Right cardiac atrium (tissue), 5 donors: ENCODE measurements around the gene RAET1G. TPM values are rescaled to one million over a fixed set of nuclear protein-coding genes. Genes with fewer than 3 reads are reported as not detected.
"Not testable (repeated sequence)": the region's sequence is repeated elsewhere in the genome, so short reads cannot be mapped to it uniquely, and the experiment has no call there.

Experiments used
- ATAC-seq, 2 donors: fragments of 200-7000 bp; cut with Tn5 transposase; one replicate each; pipeline versions ENCODE4 v1.8.0 to v1.9.1; 2020; ENCODE audit warnings: moderate library complexity in 2 of 2, mild to moderate bottlenecking in 1 of 2
- DNase-seq, 3 donors: peaks; one replicate each; pipeline ENCODE4 v3.0.0-alpha.2; 2020
- H3K27ac ChIP-seq: one replicate; pipeline ENCODE4 v1.5.1; 2013; ENCODE audit warnings: mild to moderate bottlenecking, low read length, control low read depth, moderate library complexity
- H3K27me3 ChIP-seq: one replicate; pipeline ENCODE4 v1.6.1; 2013; ENCODE audit not compliant: control insufficient read depth, insufficient read depth
- H3K4me1 ChIP-seq: one replicate; pipeline ENCODE4 v1.6.1; 2013; ENCODE audit warnings: low read length; ENCODE audit not compliant: control insufficient read depth, insufficient read depth
- H3K4me3 ChIP-seq: one replicate; pipeline ENCODE4 v1.5.1; 2013; ENCODE audit warnings: low read length, control low read depth
- H3K9me3 ChIP-seq: one replicate; pipeline ENCODE4 v1.6.1; 2013; ENCODE audit warnings: low read length; ENCODE audit not compliant: control insufficient read depth
- WGBS: extraction: QIAGEN DNeasy Blood & Tissue Kit; methylation state at CpG from one replicate; pipeline ENCODE4 v1.1.7; 2013; 5-methylcytosine and 5-hydroxymethylcytosine counted together
- intact Hi-C, 4 donors: fragments of 100-400 bp; cut with DNase I; formaldehyde crosslinking; loops; one replicate each; pipeline versions ENCODE4 v1.11.0 to v1.14.0; 2022 to 2023
- polyA plus RNA-seq: library from polyadenylated mRNA; stranded (reverse); fragments of 200-250 nt; gene quantifications from one replicate; pipeline ENCODE4 v1.2.3, GENCODE V29; 2013
- total RNA-seq, 4 donors: library from RNA; stranded (reverse); fragmentation: NEBNext Ultra II Directional; extraction: Animal tissue kit (Norgen Biotek cat#: 25700); gene quantifications; one replicate each; pipeline ENCODE4 v1.2.1, GENCODE V29; 2021
- donor health status: healthy with polysubstance abuse.
- donor health status: DM: no; HTN: yes; CAD: no.
- donor health status: DM: no; HTN: no; CAD: no.
- donor health status: DM: no; HTN: yes; CAD: no; lungs with severe emphysema.
- donor health status: DM: yes; HTN: yes; CAD: no.

RAET1G gene
- total and polyA plus RNA-seq, 5 donors, result 0.20 to 0.43 TPM; not detected in 3

DNA sequence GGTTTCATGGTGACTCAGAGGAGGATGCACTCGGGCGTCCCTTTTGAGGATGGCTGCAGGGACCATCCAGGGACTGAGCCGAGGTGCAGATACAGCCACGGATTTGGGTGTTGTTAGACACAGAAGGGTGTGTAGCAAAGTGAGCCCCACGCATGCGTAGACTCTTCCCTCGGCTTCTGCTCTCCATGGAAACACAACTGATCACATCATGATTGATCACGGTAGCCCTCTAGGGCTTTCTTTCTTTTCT, 40.2 kb upstream of the RAET1G start:
- Histone ChIP-seq H3K4me3 (peak overlapping the region; percentile 51), H3K9me3 (no peaks in the 10 kb centered on the region), H3K27ac (no peak overlapping the region), H3K4me1 (peaks cover 4% of the 10 kb centered on the region), H3K27me3 (no peaks in the 10 kb centered on the region)
- intact Hi-C loops, result no loop called here
- 25% methylated on average over 8 of the region's 8 CpGs for WGBS
- ATAC-seq (peak; percentile 6 to 18), DNase-seq (peak in 1 of 3 donors; percentile 44)

DNA sequence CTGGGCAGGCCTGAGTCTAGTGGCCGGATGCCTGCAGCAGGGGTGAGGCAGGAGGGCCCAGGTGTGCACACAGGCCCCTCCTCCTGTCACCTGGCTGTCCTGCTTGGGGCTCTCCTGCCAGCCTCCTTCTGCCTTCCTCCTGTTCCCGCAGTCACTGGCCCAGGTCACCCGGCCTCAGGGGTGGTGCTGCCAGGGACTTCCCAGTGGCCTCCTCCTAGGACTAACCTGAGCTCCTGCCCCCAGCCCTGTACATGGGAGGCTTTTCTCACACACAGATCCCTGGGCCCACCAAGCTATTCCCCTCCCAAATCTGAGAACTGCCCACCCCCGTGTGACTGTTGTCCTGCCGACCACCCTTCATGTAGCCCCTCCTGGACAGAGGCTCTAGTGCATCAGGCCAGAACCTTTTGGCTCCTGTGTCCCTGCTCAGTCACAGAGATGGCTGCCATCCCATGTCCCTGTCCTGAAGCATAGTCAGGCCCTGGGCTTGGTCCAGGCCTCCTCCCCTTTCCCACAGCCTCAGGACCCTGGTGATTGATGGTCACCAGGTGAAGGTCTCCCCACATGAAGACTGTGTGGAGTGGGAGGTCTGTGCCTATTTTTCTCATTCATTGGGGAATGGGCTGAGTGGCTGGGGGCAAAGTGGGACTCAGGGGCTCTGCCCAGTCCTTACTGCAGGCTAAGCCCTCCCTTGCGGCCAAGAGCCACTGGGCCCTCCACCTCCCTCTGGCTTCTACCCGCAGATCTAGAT, 39.7 kb upstream of the RAET1G start:
- no peaks in the 10 kb centered on the region for H3K9me3 ChIP-seq
- H3K4me3 ChIP-seq, result no peak overlapping the region
- ATAC-seq, result no peak
- peaks cover 4% of the 10 kb centered on the region for H3K4me1 ChIP-seq
- 75% methylated on average over 6 of the region's 7 CpGs for WGBS
- H3K27ac ChIP-seq, result no peak overlapping the region
- H3K27me3 ChIP-seq, result no peaks in the 10 kb centered on the region
- intact Hi-C loops, result no loop called here
- DNase-seq, result peak in 1 of 3 donors; percentile 38

DNA sequence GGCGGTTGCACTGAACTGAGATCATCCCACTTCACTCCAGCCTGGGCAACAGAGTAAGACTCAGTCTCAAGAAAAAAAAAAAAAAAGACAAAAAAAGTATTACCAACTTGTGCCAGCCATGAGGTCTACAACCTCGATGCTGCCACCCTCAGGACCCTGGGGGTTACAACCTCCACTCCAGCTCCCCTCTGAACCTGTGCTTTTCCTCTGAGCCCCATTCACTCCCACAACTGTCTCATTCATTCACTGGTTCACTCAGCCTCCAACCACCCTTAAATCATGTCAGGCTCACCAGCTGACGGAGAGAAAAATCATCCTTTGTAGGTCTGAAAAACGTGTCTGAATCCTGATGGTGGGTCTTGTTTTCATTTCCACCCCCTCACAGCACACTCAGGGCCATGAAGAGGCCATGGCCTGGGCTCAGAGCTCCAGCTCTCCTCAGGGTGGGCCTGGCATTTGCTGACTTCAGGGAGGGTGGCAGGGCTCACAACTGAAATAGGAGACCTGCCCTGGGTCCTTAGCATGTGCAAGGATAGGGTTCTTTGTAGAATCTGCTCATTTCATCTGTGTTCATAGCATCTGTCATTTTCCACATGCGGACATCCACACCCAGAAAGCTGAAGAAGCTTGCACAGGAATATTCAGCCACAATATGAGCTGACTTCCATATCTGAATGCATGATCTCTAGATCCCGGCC, 39.0 kb upstream of the RAET1G start:
- DNase-seq, result no peak
- Histone ChIP-seq H3K27ac (no peak overlapping the region), H3K27me3 (no peaks in the 10 kb centered on the region), H3K4me3 (no peak overlapping the region), H3K9me3 (no peaks in the 10 kb centered on the region), H3K4me1 (peaks cover 4% of the 10 kb centered on the region)
- intact Hi-C loops, result no loop called here
- 67% methylated on average over 6 of the region's 6 CpGs for WGBS
- no peak for ATAC-seq

DNA sequence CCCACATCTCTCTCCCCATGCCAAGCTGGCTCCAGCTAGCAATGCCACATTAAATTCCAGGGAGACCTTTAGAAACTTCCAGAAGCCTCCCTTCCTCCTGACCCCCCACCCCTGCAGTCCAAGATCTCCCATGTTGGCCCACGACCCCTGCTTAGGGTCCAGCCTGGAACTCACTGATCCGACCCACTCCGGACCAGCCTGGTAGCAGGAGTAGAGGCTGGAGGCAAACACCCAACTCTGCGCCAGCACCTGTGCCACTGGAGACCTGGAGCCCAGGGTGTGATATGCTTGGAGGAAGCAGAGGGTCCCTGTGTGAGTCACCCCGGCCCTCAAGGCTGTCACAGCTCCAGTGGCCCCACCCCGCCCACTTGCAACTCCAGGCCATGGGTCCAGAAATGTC, 37.6 kb upstream of the RAET1G start:
- ATAC-seq, result no peak
- peaks cover 4% of the 10 kb centered on the region for H3K4me1 ChIP-seq
- peak in 1 of 3 donors; percentile 17 for DNase-seq
- no peaks in the 10 kb centered on the region for H3K27me3 ChIP-seq
- 78% methylated on average over 6 of the region's 6 CpGs for WGBS
- no peak overlapping the region for H3K4me3 ChIP-seq
- no peak overlapping the region for H3K27ac ChIP-seq
- intact Hi-C loops, result no loop called here
- no peaks in the 10 kb centered on the region for H3K9me3 ChIP-seq

DNA sequence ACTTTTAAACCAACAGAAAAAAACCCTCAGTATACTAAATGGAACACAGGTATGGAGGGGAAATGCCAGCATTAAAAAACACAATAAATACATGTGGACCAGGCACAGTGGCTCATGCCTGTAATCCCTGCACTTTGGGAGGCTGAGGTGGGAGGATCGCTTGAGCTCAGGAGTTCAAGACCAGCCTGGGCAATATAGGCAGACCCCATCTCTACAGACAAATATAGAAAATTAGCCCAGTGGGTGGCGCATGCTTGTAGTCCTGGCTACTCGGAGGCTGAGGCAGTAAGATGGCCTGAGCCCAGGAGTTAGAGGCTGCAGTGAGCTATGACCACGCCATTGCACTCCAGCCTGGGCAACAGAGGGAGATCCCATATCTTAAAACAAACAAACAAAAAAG, 36.9 kb upstream of the RAET1G start:
- H3K27ac ChIP-seq, H3K4me1 ChIP-seq, DNase-seq, intact Hi-C loops, ATAC-seq, H3K27me3 ChIP-seq, H3K9me3 ChIP-seq, H3K4me3 ChIP-seq: not testable (repeated sequence)
- 71% methylated on average over 2 of the region's 4 CpGs for WGBS

DNA sequence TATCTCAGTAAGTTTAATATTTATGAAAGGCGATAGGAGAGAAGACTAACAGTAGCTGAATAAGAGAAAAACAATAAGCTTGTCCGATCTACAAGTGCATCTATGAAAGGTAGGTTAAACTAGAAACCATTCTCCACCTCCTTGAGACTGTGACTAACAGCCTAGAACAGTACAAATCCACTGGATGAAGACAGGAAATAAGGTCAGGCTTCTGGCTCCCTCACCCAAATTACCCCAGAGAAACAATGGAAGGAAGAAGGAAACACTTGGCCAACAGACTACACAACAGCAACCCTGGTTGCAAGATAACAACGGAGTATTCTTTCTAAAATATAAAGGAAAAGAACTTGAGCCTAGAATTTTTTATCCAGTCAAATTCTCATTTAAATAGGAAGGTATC, 35.2 kb upstream of the RAET1G start:
- 42% methylated on average over 3 of the region's 3 CpGs for WGBS
- H3K4me1 ChIP-seq, H3K27ac ChIP-seq, H3K4me3 ChIP-seq, H3K9me3 ChIP-seq, H3K27me3 ChIP-seq, intact Hi-C loops, ATAC-seq, DNase-seq: not testable (repeated sequence)

DNA sequence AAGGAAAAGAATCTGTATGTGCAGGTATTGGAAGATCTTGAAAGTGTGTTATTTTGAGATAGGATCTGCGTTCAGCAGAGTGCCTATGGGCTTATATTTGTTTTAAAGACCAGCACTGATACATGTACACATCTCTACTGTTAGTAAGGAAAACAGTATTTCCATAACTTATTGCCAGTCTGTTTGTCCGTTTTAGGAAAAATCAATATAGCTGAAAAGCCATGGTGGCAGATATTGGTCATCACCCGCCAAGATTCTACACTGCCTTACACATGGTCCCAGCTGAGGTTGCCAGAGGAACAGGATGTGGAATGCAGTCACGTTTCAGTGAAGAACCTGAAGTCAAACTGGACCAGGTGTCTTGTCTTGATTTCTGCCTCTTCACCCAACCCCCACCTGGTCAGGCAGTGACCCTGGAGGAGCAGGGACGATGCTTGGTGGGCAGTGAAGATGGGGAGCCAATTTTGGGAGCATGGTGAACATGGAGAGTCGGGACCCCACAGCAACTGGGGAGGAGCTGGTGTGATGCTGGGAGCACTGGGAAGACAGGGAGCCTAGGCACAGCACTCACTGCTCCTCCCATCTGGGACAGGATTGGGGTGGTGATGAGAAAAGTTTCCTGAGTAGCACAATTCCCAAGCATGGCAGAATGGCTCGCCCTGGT, 32.9 kb upstream of the RAET1G start:
- H3K4me1 ChIP-seq, DNase-seq, H3K27ac ChIP-seq, ATAC-seq, H3K4me3 ChIP-seq, H3K9me3 ChIP-seq, H3K27me3 ChIP-seq, intact Hi-C loops: not testable (repeated sequence)
- WGBS, result 34% methylated on average over 7 of the region's 7 CpGs

DNA sequence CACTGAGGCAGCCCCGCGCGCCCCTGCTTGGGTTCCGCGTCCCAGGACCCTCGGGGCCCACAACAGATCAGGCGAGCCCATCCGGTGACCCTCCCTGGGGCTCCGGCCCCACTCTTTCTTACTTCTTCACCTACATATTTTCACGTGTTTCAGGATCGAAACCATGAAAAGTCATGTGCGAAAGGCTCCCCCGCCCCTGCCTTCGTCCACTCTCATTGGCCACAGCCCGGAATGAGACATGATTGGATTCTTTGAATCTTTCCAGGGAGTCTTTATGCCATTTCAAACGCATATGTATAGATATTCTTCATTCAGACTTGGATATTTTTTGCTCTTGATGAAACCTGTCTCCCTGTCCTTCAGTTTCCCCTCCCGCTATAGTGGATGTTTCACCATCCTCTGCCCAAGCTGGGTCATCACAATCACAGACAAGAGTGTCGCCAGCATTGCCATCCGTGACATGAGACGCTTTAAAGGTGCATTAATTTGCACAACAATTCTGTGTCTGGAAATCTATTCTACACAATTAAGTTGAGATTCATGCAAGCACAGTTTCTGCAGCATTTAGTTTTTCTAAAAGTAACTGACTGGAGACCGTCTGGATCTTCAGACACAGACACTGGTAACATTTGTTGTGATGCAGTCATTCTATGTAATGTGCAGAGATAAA, 32.2 kb upstream of the RAET1G start:
- intact Hi-C loops, H3K27me3 ChIP-seq, H3K27ac ChIP-seq, DNase-seq, ATAC-seq, H3K4me1 ChIP-seq, H3K4me3 ChIP-seq, H3K9me3 ChIP-seq: not testable (repeated sequence)
- 25% methylated on average over 12 of the region's 21 CpGs for WGBS

DNA sequence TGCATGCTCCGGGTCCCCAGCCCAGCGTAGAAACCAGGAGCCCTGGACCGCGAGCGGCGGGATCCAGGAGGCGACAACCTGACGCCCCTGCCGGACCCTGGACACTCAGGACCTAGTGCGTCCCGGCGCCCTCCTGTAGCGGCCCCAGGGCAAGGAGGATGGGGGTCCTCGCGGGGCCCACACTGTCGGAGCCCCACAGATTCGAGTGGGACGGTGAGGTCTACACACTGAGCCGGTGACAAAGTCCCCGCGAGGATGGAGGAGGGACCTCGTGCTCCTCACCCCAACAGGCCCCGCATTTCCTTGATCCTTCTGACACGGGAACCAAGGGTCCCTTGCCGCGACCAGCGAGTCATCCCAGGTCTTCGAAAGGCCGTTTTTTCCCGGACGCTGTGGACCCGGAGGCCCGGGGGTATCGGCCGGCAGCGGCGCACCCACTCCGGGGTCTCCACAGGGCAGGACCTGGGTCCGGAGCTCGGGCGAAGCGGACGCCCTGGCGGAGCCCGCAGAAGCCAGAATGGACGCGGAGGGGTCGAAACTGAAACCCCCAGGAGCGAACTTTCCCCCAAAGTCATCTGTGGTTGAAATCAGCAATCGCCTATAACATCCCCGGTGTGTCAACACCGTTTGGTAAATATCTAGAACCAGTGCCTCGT, 31.5 kb upstream of the RAET1G start:
- H3K4me1 ChIP-seq, H3K27ac ChIP-seq, intact Hi-C loops, DNase-seq, H3K4me3 ChIP-seq, H3K27me3 ChIP-seq, H3K9me3 ChIP-seq: not testable (repeated sequence)
- ATAC-seq, result peak; percentile 43 to 50
- 7% methylated on average over 33 of the region's 53 CpGs for WGBS

DNA sequence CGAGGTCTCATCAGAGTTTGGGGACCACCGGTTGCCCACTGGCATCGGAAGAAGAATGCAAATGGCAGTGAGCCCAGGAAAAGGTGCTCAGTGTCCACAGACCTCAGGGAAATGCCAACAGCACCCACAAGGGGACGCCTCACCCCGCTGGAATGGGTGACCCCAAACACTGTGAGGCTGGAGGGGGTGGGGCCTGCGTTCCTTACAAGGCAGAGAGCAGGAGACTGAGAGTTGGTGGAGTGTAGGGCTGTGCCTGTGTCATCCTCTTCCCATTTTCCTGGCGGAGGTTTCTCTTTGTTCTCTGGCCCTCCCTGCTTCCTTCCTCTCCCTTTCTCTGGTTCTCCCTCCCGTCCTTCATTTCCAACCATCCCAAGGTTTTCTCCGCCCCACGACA, 31.0 kb upstream of the RAET1G start:
- H3K27me3 ChIP-seq, H3K4me3 ChIP-seq, H3K4me1 ChIP-seq, DNase-seq, intact Hi-C loops, H3K27ac ChIP-seq, H3K9me3 ChIP-seq: not testable (repeated sequence)
- ATAC-seq, result peak; percentile 60 to 69
- WGBS, result 0% methylated on average over 3 of the region's 10 CpGs
